Measurements from ENCODE around the gene RNF213.
"Not testable (repeated sequence)": the region's sequence is repeated elsewhere in the genome, so short reads cannot be mapped to it uniquely, and the experiment has no call there.

Gene RNF213

GRCh38 chr17:80233202-80233601, 27.4 kb upstream of the RNF213 start:
- Histone ChIP-seq H3K27ac (ENCODE audit: insufficient read depth in 1 of 2, low read depth in 1 of 2, low read length in 2 of 2, poor library complexity in 1 of 2, severe bottlenecking in 2 of 2) (no peak overlapping the region), H3K4me3 (ENCODE audit: control insufficient read depth in 1 of 7, extremely low read depth in 1 of 7, insufficient read depth in 4 of 7, low read depth in 2 of 7, low read length in 6 of 7) (no peak overlapping the region), H3K27me3 (replicated peaks in 2 of 5; ENCODE audit: control insufficient read depth in 4 of 5, insufficient read depth in 5 of 5, low read length in 4 of 5) (peaks cover 0 to 15% (median 0%) of the 10 kb centered on the region in 5 experiments), H3K9me3 (ENCODE audit: control extremely low read depth in 1 of 5, control insufficient read depth in 4 of 5, insufficient read depth in 2 of 5, low read depth in 1 of 5, low read length in 4 of 5) (peaks cover 2 to 23% (median 17%) of the 10 kb centered on the region in 5 experiments), H3K4me1 (ENCODE audit: control extremely low read depth in 1 of 4, control insufficient read depth in 4 of 4, insufficient read depth in 4 of 4, low read length in 3 of 4) (no peaks in the 10 kb centered on the region), H3K36me3 (ENCODE audit: control insufficient read depth in 4 of 4, insufficient read depth in 4 of 4, low read length in 3 of 4) (no peaks in the 10 kb centered on the region)
- CTCF ChIA-PET: no interaction called here
- 100% methylated on average over 3 of the region's 3 CpGs for WGBS (ENCODE audit: insufficient coverage)
- no peak for DNase-seq
- POLR2A ChIA-PET: no interaction called here

DNA sequence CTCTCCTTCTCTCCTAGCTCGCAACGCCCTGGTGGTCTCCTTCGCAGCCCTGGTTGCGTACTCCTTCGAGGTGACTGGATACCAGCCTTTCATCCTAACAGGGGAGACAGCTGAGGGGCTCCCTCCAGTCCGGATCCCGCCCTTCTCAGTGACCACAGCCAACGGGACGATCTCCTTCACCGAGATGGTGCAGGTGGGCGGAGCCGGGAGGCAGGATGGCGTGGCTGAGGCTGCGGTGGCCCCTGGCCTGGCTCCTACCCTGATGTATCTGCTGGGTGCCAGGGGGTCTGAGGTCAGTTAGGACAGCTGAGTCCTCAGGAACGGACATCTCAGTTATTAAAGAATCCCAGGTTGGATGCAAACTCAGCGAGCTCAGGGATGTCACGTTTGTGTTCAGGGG, 23.7 kb upstream of the RNF213 start:
- H3K4me3 ChIP-seq (ENCODE audit: control insufficient read depth in 1 of 7, extremely low read depth in 1 of 7, insufficient read depth in 4 of 7, low read depth in 2 of 7, low read length in 6 of 7): no peak overlapping the region
- peaks cover 2 to 21% (median 17%) of the 10 kb centered on the region in 5 experiments for H3K9me3 ChIP-seq (ENCODE audit: control extremely low read depth in 1 of 5, control insufficient read depth in 4 of 5, insufficient read depth in 2 of 5, low read depth in 1 of 5, low read length in 4 of 5)
- DNase-seq: no peak
- no peaks in the 10 kb centered on the region for H3K27me3 ChIP-seq (replicated peaks in 2 of 5; ENCODE audit: control insufficient read depth in 4 of 5, insufficient read depth in 5 of 5, low read length in 4 of 5)
- H3K27ac ChIP-seq (ENCODE audit: insufficient read depth in 1 of 2, low read depth in 1 of 2, low read length in 2 of 2, poor library complexity in 1 of 2, severe bottlenecking in 2 of 2): no peak overlapping the region
- 91% methylated on average over 17 of the region's 17 CpGs for WGBS (ENCODE audit: insufficient coverage)
- H3K4me1 ChIP-seq (ENCODE audit: control extremely low read depth in 1 of 4, control insufficient read depth in 4 of 4, insufficient read depth in 4 of 4, low read length in 3 of 4): no peaks in the 10 kb centered on the region
- ChIA-PET POLR2A (no interaction called here), CTCF (no interaction called here)
- H3K36me3 ChIP-seq (ENCODE audit: control insufficient read depth in 4 of 4, insufficient read depth in 4 of 4, low read length in 3 of 4): no peaks in the 10 kb centered on the region

GRCh38 chr17:80237386-80237785, 23.3 kb upstream of the RNF213 start:
- 98% methylated on average over 6 of the region's 10 CpGs for WGBS (ENCODE audit: insufficient coverage)
- DNase-seq: no peak
- peaks cover 2 to 18% (median 15%) of the 10 kb centered on the region in 5 experiments for H3K9me3 ChIP-seq (ENCODE audit: control extremely low read depth in 1 of 5, control insufficient read depth in 4 of 5, insufficient read depth in 2 of 5, low read depth in 1 of 5, low read length in 4 of 5)
- CTCF ChIA-PET: no interaction called here
- no peaks in the 10 kb centered on the region for H3K27me3 ChIP-seq (replicated peaks in 2 of 5; ENCODE audit: control insufficient read depth in 4 of 5, insufficient read depth in 5 of 5, low read length in 4 of 5)
- no peak overlapping the region for H3K27ac ChIP-seq (ENCODE audit: insufficient read depth in 1 of 2, low read depth in 1 of 2, low read length in 2 of 2, poor library complexity in 1 of 2, severe bottlenecking in 2 of 2)
- POLR2A ChIA-PET: no interaction called here
- H3K4me1 ChIP-seq (ENCODE audit: control extremely low read depth in 1 of 4, control insufficient read depth in 4 of 4, insufficient read depth in 4 of 4, low read length in 3 of 4): no peaks in the 10 kb centered on the region
- H3K4me3 ChIP-seq (ENCODE audit: control insufficient read depth in 1 of 7, extremely low read depth in 1 of 7, insufficient read depth in 4 of 7, low read depth in 2 of 7, low read length in 6 of 7): no peak overlapping the region
- H3K36me3 ChIP-seq (ENCODE audit: control insufficient read depth in 4 of 4, insufficient read depth in 4 of 4, low read length in 3 of 4): no peaks in the 10 kb centered on the region

GRCh38 chr17:80242505-80242904, 18.1 kb upstream of the RNF213 start:
- Histone ChIP-seq H3K9me3 (ENCODE audit: control extremely low read depth in 1 of 5, control insufficient read depth in 4 of 5, insufficient read depth in 2 of 5, low read depth in 1 of 5, low read length in 4 of 5) (no peaks in the 10 kb centered on the region), H3K4me3 (ENCODE audit: control insufficient read depth in 1 of 7, extremely low read depth in 1 of 7, insufficient read depth in 4 of 7, low read depth in 2 of 7, low read length in 6 of 7) (no peak overlapping the region), H3K27me3 (replicated peaks in 2 of 5; ENCODE audit: control insufficient read depth in 4 of 5, insufficient read depth in 5 of 5, low read length in 4 of 5) (peaks cover 0 to 2% (median 0%) of the 10 kb centered on the region in 5 experiments), H3K27ac (ENCODE audit: insufficient read depth in 1 of 2, low read depth in 1 of 2, low read length in 2 of 2, poor library complexity in 1 of 2, severe bottlenecking in 2 of 2) (no peak overlapping the region), H3K36me3 (ENCODE audit: control insufficient read depth in 4 of 4, insufficient read depth in 4 of 4, low read length in 3 of 4) (no peaks in the 10 kb centered on the region), H3K4me1 (ENCODE audit: control extremely low read depth in 1 of 4, control insufficient read depth in 4 of 4, insufficient read depth in 4 of 4, low read length in 3 of 4) (no peaks in the 10 kb centered on the region)
- DNase-seq: no peak
- WGBS (ENCODE audit: insufficient coverage): 87% methylated on average over 9 of the region's 14 CpGs
- POLR2A ChIA-PET: no interaction called here
- CTCF ChIA-PET: interaction anchor here (0.7 kb wide), 1 partner anchor 93 kb away, joined by 3 read pairs; no protein-coding TSS in a partner anchor

- POLR2A ChIA-PET: interaction anchor here (1.0 kb wide), 1 partner anchor 466 kb away, joined by 3 read pairs; the partner anchor contains the start of gene CBX2
- no peak for DNase-seq
- Histone ChIP-seq H3K36me3 (ENCODE audit: control insufficient read depth in 4 of 4, insufficient read depth in 4 of 4, low read length in 3 of 4) (no peaks in the 10 kb centered on the region), H3K27ac (ENCODE audit: insufficient read depth in 1 of 2, low read depth in 1 of 2, low read length in 2 of 2, poor library complexity in 1 of 2, severe bottlenecking in 2 of 2) (no peak overlapping the region), H3K9me3 (ENCODE audit: control extremely low read depth in 1 of 5, control insufficient read depth in 4 of 5, insufficient read depth in 2 of 5, low read depth in 1 of 5, low read length in 4 of 5) (no peaks in the 10 kb centered on the region), H3K4me1 (ENCODE audit: control extremely low read depth in 1 of 4, control insufficient read depth in 4 of 4, insufficient read depth in 4 of 4, low read length in 3 of 4) (no peaks in the 10 kb centered on the region), H3K27me3 (replicated peaks in 2 of 5; ENCODE audit: control insufficient read depth in 4 of 5, insufficient read depth in 5 of 5, low read length in 4 of 5) (peaks cover 0 to 2% (median 0%) of the 10 kb centered on the region in 5 experiments), H3K4me3 (ENCODE audit: control insufficient read depth in 1 of 7, extremely low read depth in 1 of 7, insufficient read depth in 4 of 7, low read depth in 2 of 7, low read length in 6 of 7) (no peak overlapping the region)
- 97% methylated on average over 24 of the region's 26 CpGs for WGBS (ENCODE audit: insufficient coverage)
- CTCF ChIA-PET: no interaction called here
Measured at GRCh38 chr17:80243526-80244433, 16.9 kb upstream of the RNF213 start.

DNA sequence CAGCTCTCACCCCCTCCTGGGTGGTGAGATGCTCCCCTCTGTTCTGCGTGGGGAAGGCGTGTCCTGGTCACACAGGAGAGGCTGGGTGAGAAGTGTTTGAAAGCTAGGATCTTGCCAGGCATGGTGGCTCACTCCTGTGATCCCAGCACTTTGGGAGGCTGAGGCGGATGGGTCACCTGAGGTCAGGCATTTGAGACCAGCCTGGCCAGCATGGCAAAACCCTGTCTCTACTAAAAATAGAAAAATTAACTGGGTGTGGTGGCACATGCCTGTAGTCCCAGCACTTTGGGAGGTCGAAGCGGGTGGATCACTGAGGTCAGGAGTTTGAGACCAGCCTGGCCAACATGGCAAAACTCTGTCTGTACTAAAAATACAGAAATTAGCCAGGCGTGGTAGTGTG, 16.2 kb upstream of the RNF213 start:
- CTCF ChIA-PET: not testable (repeated sequence)

GRCh38 chr17:80244871-80245509, 15.7 kb upstream of the RNF213 start:
- no peak overlapping the region for H3K4me3 ChIP-seq (ENCODE audit: control insufficient read depth in 1 of 7, extremely low read depth in 1 of 7, insufficient read depth in 4 of 7, low read depth in 2 of 7, low read length in 6 of 7)
- no peak overlapping the region for H3K27ac ChIP-seq (ENCODE audit: insufficient read depth in 1 of 2, low read depth in 1 of 2, low read length in 2 of 2, poor library complexity in 1 of 2, severe bottlenecking in 2 of 2)
- H3K27me3 ChIP-seq (replicated peaks in 2 of 5; ENCODE audit: control insufficient read depth in 4 of 5, insufficient read depth in 5 of 5, low read length in 4 of 5): peaks cover 0 to 2% (median 0%) of the 10 kb centered on the region in 5 experiments
- DNase-seq: no peak
- ChIA-PET CTCF (no interaction called here), POLR2A (interaction anchor here (1.0 kb wide), 1 partner anchor 467 kb away, joined by 3 read pairs; the partner anchor contains the start of gene CBX2)
- no peaks in the 10 kb centered on the region for H3K4me1 ChIP-seq (ENCODE audit: control extremely low read depth in 1 of 4, control insufficient read depth in 4 of 4, insufficient read depth in 4 of 4, low read length in 3 of 4)
- no peaks in the 10 kb centered on the region for H3K36me3 ChIP-seq (ENCODE audit: control insufficient read depth in 4 of 4, insufficient read depth in 4 of 4, low read length in 3 of 4)
- H3K9me3 ChIP-seq (ENCODE audit: control extremely low read depth in 1 of 5, control insufficient read depth in 4 of 5, insufficient read depth in 2 of 5, low read depth in 1 of 5, low read length in 4 of 5): no peaks in the 10 kb centered on the region
- 94% methylated on average over 19 of the region's 22 CpGs for WGBS (ENCODE audit: insufficient coverage)

More for the DNA sequence above, 16.2 kb upstream of the RNF213 start:
- not testable (repeated sequence) for DNase-seq; H3K27me3 ChIP-seq (replicated peaks in 2 of 5; ENCODE audit: control insufficient read depth in 4 of 5, insufficient read depth in 5 of 5, low read length in 4 of 5); H3K36me3 ChIP-seq (ENCODE audit: control insufficient read depth in 4 of 4, insufficient read depth in 4 of 4, low read length in 3 of 4); H3K9me3 ChIP-seq (ENCODE audit: control extremely low read depth in 1 of 5, control insufficient read depth in 4 of 5, insufficient read depth in 2 of 5, low read depth in 1 of 5, low read length in 4 of 5); H3K27ac ChIP-seq (ENCODE audit: insufficient read depth in 1 of 2, low read depth in 1 of 2, low read length in 2 of 2, poor library complexity in 1 of 2, severe bottlenecking in 2 of 2); H3K4me3 ChIP-seq (ENCODE audit: control insufficient read depth in 1 of 7, extremely low read depth in 1 of 7, insufficient read depth in 4 of 7, low read depth in 2 of 7, low read length in 6 of 7); H3K4me1 ChIP-seq (ENCODE audit: control extremely low read depth in 1 of 4, control insufficient read depth in 4 of 4, insufficient read depth in 4 of 4, low read length in 3 of 4)
- 100% methylated on average over 5 of the region's 6 CpGs for WGBS (ENCODE audit: insufficient coverage)
- POLR2A ChIA-PET: interaction anchor here (1.0 kb wide), 1 partner anchor 467 kb away, joined by 3 read pairs; the partner anchor contains the start of gene CBX2
